Mucosa of rectum (tissue), 2 donors: Measurements from ENCODE around the gene TINAGL1.
"Not testable (repeated sequence)": the region's sequence is repeated elsewhere in the genome, so short reads cannot be mapped to it uniquely, and the experiment has no call there.

ENCODE experiments used
- H3K27ac ChIP-seq, 2 donors: one replicate each; pipeline ENCODE4 v1.7.0; 2013; ENCODE audit warnings: inconsistent platforms in 2 of 2, low read depth in 2 of 2, low read length in 2 of 2
- H3K27me3 ChIP-seq, 2 donors: one replicate each; pipeline ENCODE4 v1.7.0; 2013; ENCODE audit warnings: low read length in 2 of 2; ENCODE audit not compliant: control insufficient read depth in 2 of 2, insufficient read depth in 2 of 2
- H3K36me3 ChIP-seq, 2 donors: one replicate each; pipeline ENCODE4 v1.7.0; 2013; ENCODE audit warnings: low read length in 2 of 2; ENCODE audit not compliant: control insufficient read depth in 2 of 2, insufficient read depth in 2 of 2
- H3K4me1 ChIP-seq, 2 donors: one replicate each; pipeline ENCODE4 v1.7.0; 2013; ENCODE audit warnings: low read length in 2 of 2, mild to moderate bottlenecking in 1 of 2; ENCODE audit not compliant: control insufficient read depth in 2 of 2, insufficient read depth in 2 of 2
- H3K4me3 ChIP-seq, 2 donors: one replicate each; pipeline ENCODE4 v1.7.0; 2013; ENCODE audit warnings: low read length in 2 of 2
- H3K9ac ChIP-seq, 2 donors: one replicate each; pipeline ENCODE4 v1.7.0; 2013; ENCODE audit warnings: low read length in 2 of 2, low read depth in 1 of 2, mild to moderate bottlenecking in 1 of 2
- H3K9me3 ChIP-seq, 2 donors: one replicate each; pipeline ENCODE4 v1.7.0; 2013; ENCODE audit warnings: low read length in 2 of 2; ENCODE audit not compliant: control insufficient read depth in 2 of 2
- donor health status: healthy.
- donor health status: Normal muscosa, but diverticular disease.

The TINAGL1 gene

GRCh38 chr1:31583995-31584868 is 7.9 kb downstream of the TINAGL1 start:
- Histone ChIP-seq H3K27me3 (no peaks in the 10 kb centered on the region), H3K9ac (peak overlapping the region in 1 of 2 donors; percentile 28), H3K36me3 (peaks cover 24 to 32% of the 10 kb centered on the region in 2 donors), H3K27ac (peak overlapping the region in 1 of 2 donors; percentile 20), H3K4me1 (peaks cover 35 to 58% of the 10 kb centered on the region in 2 donors), H3K4me3 (no peak overlapping the region), H3K9me3 (no peaks in the 10 kb centered on the region)

- peaks cover 24 to 29% of the 10 kb centered on the region in 2 donors for H3K36me3 ChIP-seq
- H3K4me3 ChIP-seq = no peak overlapping the region
- H3K4me1 ChIP-seq = peaks cover 32 to 50% of the 10 kb centered on the region in 2 donors
- H3K27ac ChIP-seq = peak overlapping the region; percentile 20 to 25
- H3K9ac ChIP-seq = no peak overlapping the region
- no peaks in the 10 kb centered on the region for H3K9me3 ChIP-seq
- H3K27me3 ChIP-seq = no peaks in the 10 kb centered on the region
Observed at GRCh38 chr1:31584869-31585735, 8.8 kb downstream of the TINAGL1 start.

- H3K27me3 ChIP-seq = no peaks in the 10 kb centered on the region
- H3K4me1 ChIP-seq = peaks cover 33 to 48% of the 10 kb centered on the region in 2 donors
- no peak overlapping the region for H3K9ac ChIP-seq
- H3K36me3 ChIP-seq = peaks cover 24 to 29% of the 10 kb centered on the region in 2 donors
- no peak overlapping the region for H3K27ac ChIP-seq
- no peak overlapping the region for H3K4me3 ChIP-seq
- H3K9me3 ChIP-seq = no peaks in the 10 kb centered on the region
Observed at GRCh38 chr1:31585736-31586365, 9.5 kb downstream of the TINAGL1 start.

- H3K27ac ChIP-seq = no peak overlapping the region
- H3K36me3 ChIP-seq = peaks cover 24 to 29% of the 10 kb centered on the region in 2 donors
- H3K9me3 ChIP-seq = no peaks in the 10 kb centered on the region
- H3K9ac ChIP-seq = no peak overlapping the region
- H3K4me1 ChIP-seq = peaks cover 34 to 46% of the 10 kb centered on the region in 2 donors
- no peak overlapping the region for H3K4me3 ChIP-seq
- H3K27me3 ChIP-seq = no peaks in the 10 kb centered on the region
Observed at GRCh38 chr1:31586376-31587327, 10.3 kb downstream of the TINAGL1 start.

DNA sequence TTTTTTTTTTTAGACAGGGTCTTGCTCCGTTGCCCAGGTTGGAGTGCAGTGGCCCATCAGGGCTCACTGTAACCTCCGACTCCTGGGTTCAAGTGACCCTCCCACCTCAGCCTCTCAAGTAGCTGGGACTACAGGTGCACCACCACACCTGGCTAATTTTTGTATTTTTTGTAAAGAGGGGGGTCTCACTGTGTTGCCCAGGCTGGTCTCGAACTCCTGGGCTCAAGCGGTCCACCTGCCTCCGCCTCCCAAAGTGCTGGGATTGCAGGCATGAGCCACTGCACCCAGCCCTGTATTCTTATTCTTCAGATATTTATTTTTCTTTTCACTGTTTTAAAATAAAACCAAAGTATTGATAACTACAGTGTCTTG is 11.0 kb downstream of the TINAGL1 start:
- Histone ChIP-seq H3K27ac (peak overlapping the region; percentile 88 to 89), H3K36me3 (peaks cover 24 to 29% of the 10 kb centered on the region in 2 donors)

GRCh38 chr1:31587720-31588423 is 11.6 kb downstream of the TINAGL1 start:
- peak overlapping the region; percentile 88 to 89 for H3K27ac ChIP-seq
- peak overlapping the region; percentile 52 to 54 for H3K4me3 ChIP-seq
- H3K9ac ChIP-seq = peak overlapping the region; percentile 60 to 75
- H3K27me3 ChIP-seq = no peaks in the 10 kb centered on the region
- peaks cover 24 to 29% of the 10 kb centered on the region in 2 donors for H3K36me3 ChIP-seq
- H3K9me3 ChIP-seq = no peaks in the 10 kb centered on the region
- H3K4me1 ChIP-seq = peaks cover 34 to 41% of the 10 kb centered on the region in 2 donors

More for the DNA sequence above, 11.0 kb downstream of the TINAGL1 start:
- not testable (repeated sequence) for H3K9me3 ChIP-seq, H3K4me3 ChIP-seq, H3K27me3 ChIP-seq, H3K9ac ChIP-seq
- peaks cover 36 to 45% of the 10 kb centered on the region in 2 donors for H3K4me1 ChIP-seq

- Histone ChIP-seq H3K27me3 (no peaks in the 10 kb centered on the region), H3K36me3 (peaks cover 14 to 19% of the 10 kb centered on the region in 2 donors), H3K27ac (peak overlapping the region; percentile 88 to 89), H3K9me3 (no peaks in the 10 kb centered on the region), H3K4me3 (peak overlapping the region; percentile 54 to 59), H3K4me1 (peaks cover 28 to 31% of the 10 kb centered on the region in 2 donors), H3K9ac (peak overlapping the region; percentile 60 to 75)
Observed at GRCh38 chr1:31588751-31589515, 12.6 kb downstream of the TINAGL1 start.

- no peak overlapping the region for H3K9ac ChIP-seq
- no peaks in the 10 kb centered on the region for H3K36me3 ChIP-seq
- H3K27me3 ChIP-seq = no peaks in the 10 kb centered on the region
- H3K4me3 ChIP-seq = no peak overlapping the region
- H3K27ac ChIP-seq = no peak overlapping the region
- no peaks in the 10 kb centered on the region for H3K9me3 ChIP-seq
- H3K4me1 ChIP-seq = peaks cover 22 to 24% of the 10 kb centered on the region in 2 donors
Observed at GRCh38 chr1:31591425-31592093, 15.2 kb downstream of the TINAGL1 start.
